Parathyroid adenoma (tissue), 2 donors: ENCODE measurements around the gene GALNT18.

Experiments
- H2AFZ ChIP-seq: fragments of 300-600 bp; sonication (generic); one replicate; pipeline ENCODE4 v1.7.0; 2017; ENCODE audit warnings: antibody characterized with exemption, mild to moderate bottlenecking
- H3K27ac ChIP-seq: fragments of 300-600 bp; sonication (generic); one replicate; pipeline ENCODE4 v1.7.0; 2017
- H3K27me3 ChIP-seq: fragments of 300-600 bp; sonication (generic); one replicate; pipeline ENCODE4 v1.7.0; 2017; ENCODE audit warnings: low read length; ENCODE audit not compliant: control insufficient read depth, insufficient read depth
- H3K36me3 ChIP-seq: fragments of 300-600 bp; sonication (generic); one replicate; pipeline ENCODE4 v1.7.0; 2017; ENCODE audit warnings: low read length; ENCODE audit not compliant: control insufficient read depth, insufficient read depth
- H3K4me1 ChIP-seq: fragments of 300-600 bp; sonication (generic); one replicate; pipeline ENCODE4 v1.7.0; 2017; ENCODE audit warnings: control low read depth
- H3K4me2 ChIP-seq: fragments of 300-600 bp; sonication (generic); one replicate; pipeline ENCODE4 v1.7.0; 2017; ENCODE audit warnings: low read length
- H3K4me3 ChIP-seq: fragments of 300-600 bp; sonication (generic); one replicate; pipeline ENCODE4 v1.7.0; 2017; ENCODE audit warnings: low read depth, low read length
- H3K79me2 ChIP-seq: fragments of 300-600 bp; sonication (generic); one replicate; pipeline ENCODE4 v1.7.0; 2017; ENCODE audit warnings: control low read depth
- H3K9ac ChIP-seq: fragments of 300-600 bp; sonication (generic); one replicate; pipeline ENCODE4 v1.7.0; 2017; ENCODE audit warnings: mild to moderate bottlenecking
- H3K9me3 ChIP-seq: fragments of 300-600 bp; sonication (generic); one replicate; pipeline ENCODE4 v1.7.0; 2017; ENCODE audit warnings: low read length; ENCODE audit not compliant: control insufficient read depth
- CTCF ChIP-seq: fragments of 300-600 bp; sonication (generic); IDR thresholded peaks from one replicate; pipeline ENCODE4 v1.7.0; 2017; ENCODE audit warnings: antibody characterized with exemption, mild to moderate bottlenecking
- donor health status: primary hyperparathyroidism.

GALNT18 gene

GRCh38 chr11:11446564-11446963 lies 175.2 kb downstream of the GALNT18 start:
- Histone ChIP-seq H3K79me2 (no peaks in the 10 kb centered on the region), H3K4me1 (peaks cover 18% of the 10 kb centered on the region), H3K36me3 (no peaks in the 10 kb centered on the region), H3K4me2 (no peak overlapping the region), H3K27ac (no peak overlapping the region), H2AFZ (no peak overlapping the region), H3K9ac (no peak overlapping the region), H3K4me3 (no peak overlapping the region), H3K9me3 (no peaks in the 10 kb centered on the region), H3K27me3 (no peaks in the 10 kb centered on the region)
- TF ChIP-seq CTCF, result no peak

GRCh38 chr11:11445441-11446185 lies 176.2 kb downstream of the GALNT18 start:
- no peak overlapping the region for H3K4me3 ChIP-seq
- no peak overlapping the region for H3K9ac ChIP-seq
- no peaks in the 10 kb centered on the region for H3K9me3 ChIP-seq
- no peak overlapping the region for H3K27ac ChIP-seq
- H2AFZ ChIP-seq, result no peak overlapping the region
- H3K4me1 ChIP-seq, result peaks cover 18% of the 10 kb centered on the region
- no peaks in the 10 kb centered on the region for H3K36me3 ChIP-seq
- no peaks in the 10 kb centered on the region for H3K79me2 ChIP-seq
- H3K27me3 ChIP-seq, result no peaks in the 10 kb centered on the region
- no peak for TF ChIP-seq CTCF
- no peak overlapping the region for H3K4me2 ChIP-seq

GRCh38 chr11:11444804-11445131 lies 177.0 kb downstream of the GALNT18 start:
- H3K9ac ChIP-seq, result no peak overlapping the region
- H3K79me2 ChIP-seq, result no peaks in the 10 kb centered on the region
- H3K4me1 ChIP-seq, result peaks cover 18% of the 10 kb centered on the region
- no peaks in the 10 kb centered on the region for H3K9me3 ChIP-seq
- H3K4me2 ChIP-seq, result no peak overlapping the region
- no peak for TF ChIP-seq CTCF
- H3K27me3 ChIP-seq, result no peaks in the 10 kb centered on the region
- no peaks in the 10 kb centered on the region for H3K36me3 ChIP-seq
- H3K27ac ChIP-seq, result peak overlapping the region; percentile 86
- H2AFZ ChIP-seq, result peak overlapping the region; percentile 42
- no peak overlapping the region for H3K4me3 ChIP-seq

GRCh38 chr11:11444027-11444803 lies 177.6 kb downstream of the GALNT18 start:
- peak overlapping the region; percentile 86 for H3K27ac ChIP-seq
- H3K36me3 ChIP-seq, result no peaks in the 10 kb centered on the region
- H3K4me3 ChIP-seq, result no peak overlapping the region
- H3K9me3 ChIP-seq, result no peaks in the 10 kb centered on the region
- no peak overlapping the region for H3K9ac ChIP-seq
- no peak for TF ChIP-seq CTCF
- peaks cover 18% of the 10 kb centered on the region for H3K4me1 ChIP-seq
- no peaks in the 10 kb centered on the region for H3K79me2 ChIP-seq
- H3K27me3 ChIP-seq, result no peaks in the 10 kb centered on the region
- H3K4me2 ChIP-seq, result no peak overlapping the region
- H2AFZ ChIP-seq, result peak overlapping the region; percentile 42
